Measurements from ENCODE around the gene BRPF3. TPM values are rescaled to one million over a fixed set of nuclear protein-coding genes. Genes with fewer than 3 reads are reported as not detected.

BRPF3 gene
- polyA plus RNA-seq, 1 experiment = 13.9 TPM

- H3K9me3 ChIP-seq (ENCODE audit: control insufficient read depth, insufficient read depth, low read length) = no peaks in the 10 kb centered on the region; the same call in 1 of the 2 replicates
- no peaks in the 10 kb centered on the region for H3K27me3 ChIP-seq (ENCODE audit: control insufficient read depth, insufficient read depth, low read length)
- DNase-seq (ENCODE audit: low read depth, low spot score) = no peak
- POLR2A ChIA-PET = no interaction called here
- CTCF ChIA-PET = interaction anchor here (0.7 kb wide), 1 partner anchor 10 kb away, joined by 3 read pairs; no protein-coding TSS in a partner anchor
- TF ChIP-seq CTCF (IDR thresholded peaks at IDR 0.05; ENCODE audit: low read depth, low read length) = no peak
- no peak overlapping the region for H3K4me3 ChIP-seq (ENCODE audit: low read depth, low read length)
- H3K27ac ChIP-seq (ENCODE audit: low read depth, low read length) = no peak overlapping the region
Measured at GRCh38 chr6:36243562-36244212, 47.1 kb downstream of the BRPF3 start.

- no peak for TF ChIP-seq CTCF (IDR thresholded peaks at IDR 0.05; ENCODE audit: low read depth, low read length)
- no peak for DNase-seq (ENCODE audit: low read depth, low spot score)
- POLR2A ChIA-PET = interaction anchor here (0.7 kb wide), 1 partner anchor 215 kb away, joined by 3 read pairs; no protein-coding TSS in a partner anchor
Measured at GRCh38 chr6:36244641-36245280, 48.2 kb downstream of the BRPF3 start.

GRCh38 chr6:36245572-36246061, 49.1 kb downstream of the BRPF3 start:
- Histone ChIP-seq H3K27me3 (ENCODE audit: control insufficient read depth, insufficient read depth, low read length) (no peaks in the 10 kb centered on the region), H3K9me3 (ENCODE audit: control insufficient read depth, insufficient read depth, low read length) (no peaks in the 10 kb centered on the region; the same call in 1 of the 2 replicates), H3K4me3 (ENCODE audit: low read depth, low read length) (no peak overlapping the region), H3K27ac (ENCODE audit: low read depth, low read length) (no peak overlapping the region)
- DNase-seq (ENCODE audit: low read depth, low spot score) = no peak
- CTCF ChIA-PET = interaction anchor here (0.8 kb wide), 1 partner anchor 687 kb away, joined by 3 read pairs; no protein-coding TSS in a partner anchor
- peak; percentile 9; the same call in 1 of the 2 replicates for TF ChIP-seq CTCF (IDR thresholded peaks at IDR 0.05; ENCODE audit: low read depth, low read length)
- POLR2A ChIA-PET = interaction anchor here (0.7 kb wide), 1 partner anchor 214 kb away, joined by 3 read pairs; no protein-coding TSS in a partner anchor

More at GRCh38 chr6:36244641-36245280, 48.2 kb downstream of the BRPF3 start:
- Histone ChIP-seq H3K27me3 (ENCODE audit: control insufficient read depth, insufficient read depth, low read length) (no peaks in the 10 kb centered on the region), H3K4me3 (ENCODE audit: low read depth, low read length) (no peak overlapping the region), H3K27ac (ENCODE audit: low read depth, low read length) (no peak overlapping the region), H3K9me3 (ENCODE audit: control insufficient read depth, insufficient read depth, low read length) (no peaks in the 10 kb centered on the region; the same call in 1 of the 2 replicates)
- CTCF ChIA-PET = interaction anchor here (0.8 kb wide), 1 partner anchor 688 kb away, joined by 3 read pairs; no protein-coding TSS in a partner anchor

GRCh38 chr6:36246506-36247268, 50.1 kb downstream of the BRPF3 start:
- CTCF ChIA-PET = interaction anchor here (0.9 kb wide), 1 partner anchor 94 kb away, joined by 3 read pairs; no protein-coding TSS in a partner anchor

More at GRCh38 chr6:36246506-36247268, 50.1 kb downstream of the BRPF3 start:
- Histone ChIP-seq H3K27ac (ENCODE audit: low read depth, low read length) (no peak overlapping the region), H3K27me3 (ENCODE audit: control insufficient read depth, insufficient read depth, low read length) (no peaks in the 10 kb centered on the region), H3K4me3 (ENCODE audit: low read depth, low read length) (no peak overlapping the region), H3K9me3 (ENCODE audit: control insufficient read depth, insufficient read depth, low read length) (no peaks in the 10 kb centered on the region; the same call in 1 of the 2 replicates)
- no peak for TF ChIP-seq CTCF (IDR thresholded peaks at IDR 0.05; ENCODE audit: low read depth, low read length)
- POLR2A ChIA-PET = no interaction called here
- no peak for DNase-seq (ENCODE audit: low read depth, low spot score)
